Urinary bladder (tissue), 4 donors: ENCODE data around the gene MXRA8. TPM values are rescaled to one million over a fixed set of nuclear protein-coding genes. Genes with fewer than 3 reads are reported as not detected.

Source experiments
- DNase-seq: peaks from one replicate; pipeline ENCODE4 v3.0.0-alpha.2; 2015; ENCODE audit errors: extremely low spot score
- H3K27ac ChIP-seq: one replicate; pipeline ENCODE4 v1.5.1; 2013; ENCODE audit warnings: low read depth, mild to moderate bottlenecking, moderate library complexity
- H3K36me3 ChIP-seq: one replicate; pipeline ENCODE4 v1.6.1; 2013; ENCODE audit warnings: mild to moderate bottlenecking, moderate library complexity; ENCODE audit not compliant: insufficient read depth
- H3K4me1 ChIP-seq: one replicate; pipeline ENCODE4 v1.6.1; 2013; ENCODE audit warnings: mild to moderate bottlenecking, moderate library complexity; ENCODE audit not compliant: insufficient read depth
- H3K4me3 ChIP-seq: one replicate; pipeline ENCODE4 v1.5.1; 2013; ENCODE audit warnings: low read depth, low read length
- WGBS: extraction: QIAGEN DNeasy Blood & Tissue Kit; methylation state at CpG from one replicate; pipeline ENCODE4 v1.1.7; 2013; 5-methylcytosine and 5-hydroxymethylcytosine counted together
- polyA plus RNA-seq: library from polyadenylated mRNA; stranded (reverse); fragments of 200-250 nt; gene quantifications from one replicate; pipeline ENCODE4 v1.2.3, GENCODE V29; 2013
- total RNA-seq: library from RNA; depleted of rRNA; stranded (reverse); fragments of >200 nt; gene quantifications from one replicate; pipeline ENCODE4 v1.2.3, GENCODE V29; 2014
- donor health status: healthy with polysubstance abuse.
- donor health status: healthy.

MXRA8 gene
- total and polyA plus RNA-seq, 2 donors, result 62.7 to 159 TPM

- peaks cover 2% of the 10 kb centered on the region for H3K4me1 ChIP-seq
- H3K27ac ChIP-seq, result no peak overlapping the region
- H3K4me3 ChIP-seq, result no peak overlapping the region
Measured at GRCh38 chr1:1345860-1346500, 12.4 kb downstream of the MXRA8 start.

GRCh38 chr1:1345384-1345783, 13.0 kb downstream of the MXRA8 start:
- no peak for DNase-seq
- H3K27ac ChIP-seq, result no peak overlapping the region
- peaks cover 2% of the 10 kb centered on the region for H3K4me1 ChIP-seq
- no peaks in the 10 kb centered on the region for H3K36me3 ChIP-seq
- H3K4me3 ChIP-seq, result no peak overlapping the region
- 76% methylated on average over 16 of the region's 16 CpGs for WGBS

More at GRCh38 chr1:1345860-1346500, 12.4 kb downstream of the MXRA8 start:
- 58% methylated on average over 12 of the region's 12 CpGs for WGBS
- no peak for DNase-seq
- no peaks in the 10 kb centered on the region for H3K36me3 ChIP-seq

DNA sequence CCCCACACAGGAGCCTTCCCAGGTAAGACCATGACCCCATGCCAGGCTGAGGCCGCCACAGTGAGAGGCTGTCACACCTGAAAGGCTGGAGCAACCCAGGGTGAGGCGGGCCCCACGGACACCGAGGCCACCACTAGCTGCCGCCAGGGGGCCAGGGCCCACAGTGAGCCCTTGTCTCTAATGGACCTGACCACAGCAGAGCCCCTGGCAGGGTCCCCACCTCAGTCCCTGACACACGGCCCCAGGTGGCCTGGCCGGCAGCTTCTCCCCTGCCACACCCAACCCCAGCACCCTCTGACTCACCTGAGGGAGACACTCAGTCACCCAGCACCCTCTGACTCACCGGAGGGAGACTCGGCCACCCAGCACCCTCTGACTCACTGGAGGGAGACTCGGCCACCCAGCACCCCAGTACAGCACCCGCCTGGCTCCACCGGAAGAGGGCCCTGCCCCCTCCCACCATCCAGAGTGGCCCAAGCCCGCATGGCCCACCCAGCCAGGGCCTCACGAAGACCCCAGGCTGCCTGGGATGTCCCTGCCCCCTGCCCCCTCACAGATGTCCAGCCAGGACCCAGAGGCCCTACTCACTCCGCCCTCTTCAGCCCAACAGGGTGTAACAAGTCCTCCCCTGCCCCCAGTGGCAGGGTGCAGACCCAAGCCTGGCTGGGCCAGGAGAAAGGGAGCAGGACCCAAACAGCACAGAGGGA, 13.5 kb downstream of the MXRA8 start:
- no peak overlapping the region for H3K4me3 ChIP-seq
- no peak for DNase-seq
- H3K4me1 ChIP-seq, result peaks cover 2% of the 10 kb centered on the region
- H3K27ac ChIP-seq, result no peak overlapping the region
- 70% methylated on average over 15 of the region's 15 CpGs for WGBS
- no peaks in the 10 kb centered on the region for H3K36me3 ChIP-seq

GRCh38 chr1:1343811-1344421, 14.4 kb downstream of the MXRA8 start:
- H3K4me3 ChIP-seq, result no peak overlapping the region
- WGBS, result 89% methylated on average over 24 of the region's 24 CpGs
- peaks cover 2% of the 10 kb centered on the region for H3K36me3 ChIP-seq
- peaks cover 2% of the 10 kb centered on the region for H3K4me1 ChIP-seq
- no peak for DNase-seq
- no peak overlapping the region for H3K27ac ChIP-seq

GRCh38 chr1:1342584-1343115, 15.7 kb downstream of the MXRA8 start:
- 81% methylated on average over 18 of the region's 18 CpGs for WGBS
- Histone ChIP-seq H3K4me3 (no peak overlapping the region), H3K27ac (no peak overlapping the region), H3K4me1 (peaks cover 2% of the 10 kb centered on the region), H3K36me3 (peaks cover 2% of the 10 kb centered on the region)
- no peak for DNase-seq

- 92% methylated on average over 28 of the region's 28 CpGs for WGBS
Measured at GRCh38 chr1:1342061-1342562, 16.2 kb downstream of the MXRA8 start.

GRCh38 chr1:1341549-1342021, 16.8 kb downstream of the MXRA8 start:
- Histone ChIP-seq H3K4me1 (peaks cover 2% of the 10 kb centered on the region), H3K36me3 (peaks cover 2% of the 10 kb centered on the region), H3K27ac (no peak overlapping the region), H3K4me3 (no peak overlapping the region)
- WGBS, result 92% methylated on average over 17 of the region's 17 CpGs
- no peak for DNase-seq

More at GRCh38 chr1:1342061-1342562, 16.2 kb downstream of the MXRA8 start:
- Histone ChIP-seq H3K4me1 (peaks cover 2% of the 10 kb centered on the region), H3K4me3 (no peak overlapping the region), H3K36me3 (peaks cover 2% of the 10 kb centered on the region), H3K27ac (no peak overlapping the region)
- DNase-seq, result no peak

GRCh38 chr1:1340791-1341548, 17.4 kb downstream of the MXRA8 start:
- 93% methylated on average over 36 of the region's 36 CpGs for WGBS
- no peak overlapping the region for H3K4me3 ChIP-seq
- DNase-seq, result no peak
- H3K27ac ChIP-seq, result no peak overlapping the region
- H3K4me1 ChIP-seq, result peaks cover 2% of the 10 kb centered on the region
- peaks cover 2% of the 10 kb centered on the region for H3K36me3 ChIP-seq

DNA sequence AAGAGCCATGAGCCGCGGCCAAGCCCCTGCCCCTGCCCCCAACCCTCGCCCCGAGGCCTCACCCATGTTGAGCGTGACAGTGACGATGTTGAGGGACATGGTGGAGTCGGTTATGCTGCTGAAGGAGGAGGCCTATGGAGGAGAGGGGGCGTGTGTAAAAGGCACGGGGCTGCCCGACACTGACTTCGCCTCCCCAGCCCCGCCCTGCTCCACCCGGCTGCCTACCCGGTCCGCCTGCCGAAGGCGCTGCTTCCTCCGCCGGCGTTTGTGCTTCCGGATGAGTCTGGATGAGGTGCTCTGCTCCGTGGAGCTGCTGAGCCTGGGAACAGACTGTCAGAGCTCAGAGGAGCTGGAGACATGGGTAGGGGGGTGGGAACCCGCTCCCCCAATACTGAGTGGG, 18.2 kb downstream of the MXRA8 start:
- Histone ChIP-seq H3K27ac (no peak overlapping the region), H3K4me1 (peaks cover under 1% of the 10 kb centered on the region), H3K36me3 (peaks cover 2% of the 10 kb centered on the region), H3K4me3 (no peak overlapping the region)
- DNase-seq, result no peak
- 91% methylated on average over 23 of the region's 23 CpGs for WGBS

DNA sequence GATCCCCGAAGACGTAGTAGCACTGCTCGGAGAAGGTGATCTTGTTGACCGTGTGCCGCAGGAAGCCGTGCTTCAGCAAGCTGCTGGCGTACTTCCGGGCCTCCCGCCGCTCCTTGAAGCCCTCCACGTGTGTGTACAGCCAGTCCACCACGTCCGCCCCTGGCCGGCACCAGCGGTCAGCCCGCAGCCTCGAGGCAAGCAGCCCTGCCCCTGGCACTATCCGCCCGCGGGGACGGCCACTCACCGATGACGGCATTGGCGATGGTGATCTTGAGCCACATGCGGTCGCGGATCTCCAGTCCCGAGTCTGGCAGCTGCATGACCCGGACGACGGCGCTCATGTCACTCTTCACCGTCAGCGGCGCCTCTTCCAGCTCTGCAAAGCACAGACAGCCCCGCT, 20.1 kb downstream of the MXRA8 start:
- Histone ChIP-seq H3K4me3 (no peak overlapping the region), H3K4me1 (no peaks in the 10 kb centered on the region), H3K36me3 (peaks cover 2% of the 10 kb centered on the region), H3K27ac (no peak overlapping the region)
- WGBS, result 93% methylated on average over 36 of the region's 36 CpGs
- no peak for DNase-seq

DNA sequence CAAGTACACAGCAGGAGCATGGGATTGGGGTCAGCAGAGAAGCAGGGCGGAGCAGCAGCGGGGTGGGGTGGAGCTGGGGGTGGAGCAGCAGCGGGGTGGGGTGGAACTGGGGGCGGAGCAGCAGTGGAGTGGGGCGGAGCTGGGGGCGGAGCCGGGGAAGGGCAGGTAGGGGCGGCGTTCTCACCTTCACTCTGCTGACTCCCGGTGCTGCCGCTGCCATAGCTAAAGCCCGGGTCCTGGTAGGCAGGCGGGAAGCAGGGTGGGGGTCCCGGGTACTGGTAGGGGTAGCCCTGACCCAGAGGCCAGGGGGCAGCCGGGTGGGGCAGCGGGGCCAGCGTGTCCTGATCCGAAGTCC, 20.6 kb downstream of the MXRA8 start:
- Histone ChIP-seq H3K4me1 (no peaks in the 10 kb centered on the region), H3K36me3 (peaks cover 2% of the 10 kb centered on the region)
- 81% methylated on average over 18 of the region's 18 CpGs for WGBS

DNA sequence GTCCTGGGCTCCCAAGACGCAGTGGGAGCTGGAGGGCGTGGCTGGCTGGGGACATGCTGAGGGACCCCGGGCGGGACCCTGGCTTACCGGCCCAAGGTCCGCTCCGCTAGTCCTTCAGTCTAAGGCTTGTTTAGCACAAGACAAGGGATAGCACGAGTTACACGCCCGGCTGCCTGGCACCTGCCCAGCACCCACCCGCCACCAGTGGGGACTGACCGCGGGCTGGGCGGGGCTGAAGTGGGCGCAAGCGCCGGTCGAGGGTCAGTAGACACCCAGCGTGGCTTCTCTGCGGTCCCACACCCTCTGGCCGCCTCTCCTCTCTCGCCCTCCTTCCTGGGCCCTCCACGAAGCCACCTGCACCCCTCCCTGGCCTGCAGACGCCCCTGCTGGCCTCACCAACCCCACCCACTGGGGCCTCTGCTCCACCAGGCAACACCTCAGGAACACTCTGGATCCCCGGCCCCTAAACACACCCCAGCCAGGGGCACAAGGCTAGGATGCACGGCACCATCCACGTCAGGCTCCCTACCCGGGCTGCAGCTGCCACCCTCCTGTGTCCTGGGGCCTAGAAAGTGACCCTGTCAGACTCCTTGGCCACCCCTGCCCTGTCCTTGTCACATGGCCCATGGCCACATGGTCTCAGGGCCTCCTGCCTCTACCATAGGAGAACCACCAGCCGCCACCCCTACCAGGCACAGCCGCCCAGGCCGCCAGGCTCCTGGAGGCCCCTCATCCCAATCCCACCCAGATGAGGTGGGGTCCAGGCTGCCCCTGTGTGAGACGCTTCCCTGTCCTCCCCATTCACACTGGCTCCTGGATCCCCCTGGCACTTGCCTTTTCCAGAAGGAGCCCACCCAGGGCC, 21.2 kb downstream of the MXRA8 start:
- no peak for DNase-seq
- WGBS, result 95% methylated on average over 32 of the region's 32 CpGs
- no peak overlapping the region for H3K27ac ChIP-seq
- peaks cover 2% of the 10 kb centered on the region for H3K36me3 ChIP-seq
- H3K4me1 ChIP-seq, result no peaks in the 10 kb centered on the region
- H3K4me3 ChIP-seq, result no peak overlapping the region

More for the DNA sequence above, 20.6 kb downstream of the MXRA8 start:
- Histone ChIP-seq H3K27ac (no peak overlapping the region), H3K4me3 (no peak overlapping the region)
- no peak for DNase-seq
